Measurements from ENCODE around the gene LETM1. TPM values are rescaled to one million over a fixed set of nuclear protein-coding genes. Genes with fewer than 3 reads are reported as not detected.

LETM1 gene
- total and polyA plus RNA-seq, 8 donors, result 5.3 to 255 (median 52.1) TPM

GRCh38 chr4:1778642-1779392 is 77.1 kb downstream of the LETM1 start:
- H3K36me3 ChIP-seq, result no peaks in the 10 kb centered on the region
- H3K4me1 ChIP-seq, result peaks cover 0 to 4% (median 0%) of the 10 kb centered on the region in 4 donors
- intact Hi-C loops (cut with DNase I; ENCODE audit: low total_unique reads), result no loop called here
- H3K27me3 ChIP-seq, result peaks cover 0 to 26% (median 0%) of the 10 kb centered on the region in 3 donors
- no peaks in the 10 kb centered on the region for H3K9me3 ChIP-seq
- no peak overlapping the region for H3K4me3 ChIP-seq
- H3K27ac ChIP-seq, result no peak overlapping the region
- TF ChIP-seq CTCF (IDR thresholded peaks at IDR 0.05), result no peak
- 82 to 85% (median 84%) methylated on average over 13 to 18 of the region's 18 CpGs for WGBS, 5 donors
- DNase-seq, result no peak

GRCh38 chr4:1777822-1778641 is 77.9 kb downstream of the LETM1 start:
- no peaks in the 10 kb centered on the region for H3K9me3 ChIP-seq
- DNase-seq, result peak in 1 of 2 donors; percentile 68
- H3K4me1 ChIP-seq, result peaks cover 0 to 5% (median under 1%) of the 10 kb centered on the region in 4 donors
- H3K36me3 ChIP-seq, result no peaks in the 10 kb centered on the region
- peaks cover 0 to 32% (median 0%) of the 10 kb centered on the region in 3 donors for H3K27me3 ChIP-seq
- intact Hi-C loops (cut with DNase I; ENCODE audit: low total_unique reads), result no loop called here
- H3K4me3 ChIP-seq, result no peak overlapping the region
- 38 to 49% (median 42%) methylated on average over 16 to 27 of the region's 27 CpGs for WGBS, 5 donors
- TF ChIP-seq EP300 (IDR thresholded peaks at IDR 0.05) (no peak), POLR2A (IDR thresholded peaks at IDR 0.05) (no peak), CTCF (IDR thresholded peaks at IDR 0.05) (no peak), POLR2AphosphoS5 (IDR thresholded peaks at IDR 0.05) (no peak)
- H3K27ac ChIP-seq, result no peak overlapping the region

- 78 to 93% (median 79%) methylated on average over 9 to 24 of the region's 24 CpGs for WGBS, 5 donors
- intact Hi-C loops (cut with DNase I; ENCODE audit: low total_unique reads), result no loop called here
- DNase-seq, result no peak
- Histone ChIP-seq H3K27me3 (peaks cover 0 to 45% (median 0%) of the 10 kb centered on the region in 3 donors), H3K4me1 (peaks cover 0 to 13% (median 6%) of the 10 kb centered on the region in 4 donors), H3K4me3 (no peak overlapping the region), H3K36me3 (no peaks in the 10 kb centered on the region), H3K9me3 (no peaks in the 10 kb centered on the region), H3K27ac (no peak overlapping the region)
- no peak for TF ChIP-seq POLR2AphosphoS5 (IDR thresholded peaks at IDR 0.05)
- TF ChIP-seq CTCF (IDR thresholded peaks at IDR 0.05), result no peak
- TF ChIP-seq EP300 (IDR thresholded peaks at IDR 0.05), result no peak
- TF ChIP-seq POLR2A (IDR thresholded peaks at IDR 0.05), result no peak
Measured at GRCh38 chr4:1776521-1777161, 79.3 kb downstream of the LETM1 start.

GRCh38 chr4:1775731-1776500 is 80.0 kb downstream of the LETM1 start:
- no peaks in the 10 kb centered on the region for H3K9me3 ChIP-seq
- H3K36me3 ChIP-seq, result no peaks in the 10 kb centered on the region
- DNase-seq, result no peak
- peaks cover 0 to 16% (median 9%) of the 10 kb centered on the region in 4 donors for H3K4me1 ChIP-seq
- H3K27me3 ChIP-seq, result peaks cover 0 to 52% (median 0%) of the 10 kb centered on the region in 3 donors
- TF ChIP-seq POLR2A (IDR thresholded peaks at IDR 0.05), result no peak
- no peak for TF ChIP-seq EP300 (IDR thresholded peaks at IDR 0.05)
- no peak for TF ChIP-seq CTCF (IDR thresholded peaks at IDR 0.05)
- no peak for TF ChIP-seq POLR2AphosphoS5 (IDR thresholded peaks at IDR 0.05)
- 68 to 81% (median 74%) methylated on average over 10 to 23 of the region's 23 CpGs for WGBS, 5 donors
- intact Hi-C loops (cut with DNase I; ENCODE audit: low total_unique reads), result no loop called here
- H3K27ac ChIP-seq, result no peak overlapping the region
- H3K4me3 ChIP-seq, result no peak overlapping the region

Measured in stomach (tissue), 9 donors.